ENCODE results near the gene KCTD20.
"Not testable (repeated sequence)": the region's sequence is repeated elsewhere in the genome, so short reads cannot be mapped to it uniquely, and the experiment has no call there.

Gene KCTD20

GRCh38 chr6:36442671-36443470, at the start of gene KCTD20, which contains the start of gene PXT1:
Gene KCTD20, plus strand, starts transcription at chr6:36443000. Its CDS starts 27,098 bp downstream, at chr6:36470098.
Gene PXT1, minus strand, starts transcription at chr6:36442854. Its CDS starts 16,772 bp downstream, at chr6:36426082.
- H3K4me3 ChIP-seq (ENCODE audit: low read depth, low read length): peak within 1 kb of the TSS; percentile 78
- no peak for TF ChIP-seq CTCF (IDR thresholded peaks at IDR 0.05; ENCODE audit: insufficient read depth, low read depth, low read length, missing control alignments)
- DNase-seq (ENCODE audit: low read depth): peak; percentile 95

GRCh38 chr6:36399970-36400369, 42.8 kb upstream of the KCTD20 start:
- no peak for TF ChIP-seq CTCF (IDR thresholded peaks at IDR 0.05; ENCODE audit: insufficient read depth, low read depth, low read length, missing control alignments)
- no peak overlapping the region for H3K4me3 ChIP-seq (ENCODE audit: low read depth, low read length)
- peak; percentile 73 for DNase-seq (ENCODE audit: low read depth)

- no peak overlapping the region for H3K4me3 ChIP-seq (ENCODE audit: low read depth, low read length)
- DNase-seq (ENCODE audit: low read depth): no peak
- TF ChIP-seq CTCF (IDR thresholded peaks at IDR 0.05; ENCODE audit: insufficient read depth, low read depth, low read length, missing control alignments): no peak
Observed at GRCh38 chr6:36402481-36402880, 40.3 kb upstream of the KCTD20 start.

GRCh38 chr6:36404164-36404563, 38.6 kb upstream of the KCTD20 start:
- DNase-seq (ENCODE audit: low read depth): no peak
- no peak for TF ChIP-seq CTCF (IDR thresholded peaks at IDR 0.05; ENCODE audit: insufficient read depth, low read depth, low read length, missing control alignments)

GRCh38 chr6:36409718-36410117, 33.1 kb upstream of the KCTD20 start:
- not testable (repeated sequence) for DNase-seq (ENCODE audit: low read depth); H3K4me3 ChIP-seq (ENCODE audit: low read depth, low read length)

More at GRCh38 chr6:36404164-36404563, 38.6 kb upstream of the KCTD20 start:
- H3K4me3 ChIP-seq (ENCODE audit: low read depth, low read length): no peak overlapping the region

GRCh38 chr6:36413489-36414480, 29.0 kb upstream of the KCTD20 start:
- no peak overlapping the region for H3K4me3 ChIP-seq (ENCODE audit: low read depth, low read length)
- DNase-seq (ENCODE audit: low read depth): no peak
- TF ChIP-seq CTCF (IDR thresholded peaks at IDR 0.05; ENCODE audit: insufficient read depth, low read depth, low read length, missing control alignments): no peak

- H3K4me3 ChIP-seq (ENCODE audit: low read depth, low read length): no peak overlapping the region
- TF ChIP-seq CTCF (IDR thresholded peaks at IDR 0.05; ENCODE audit: insufficient read depth, low read depth, low read length, missing control alignments): no peak
- no peak for DNase-seq (ENCODE audit: low read depth)
Observed at GRCh38 chr6:36414481-36414880, 28.3 kb upstream of the KCTD20 start.

Data from GM12865 (cell line).